Kasumi-1 (cell line): Measurements from ENCODE around the gene OTUD7B.
"Not testable (repeated sequence)": the region's sequence is repeated elsewhere in the genome, so short reads cannot be mapped to it uniquely, and the experiment has no call there.

Source experiments
- DNase-seq, 2 experiments: peaks; one replicate each; lab custom pipeline; 2025; lab: John Stamatoyannopoulos, UW

Gene OTUD7B

GRCh38 chr1:150010393-150011115 lies at the start of gene OTUD7B:
TSS of gene OTUD7B (minus strand) at chr1:150010726. CDS start at chr1:149977510, 33,216 bp downstream.
- DNase-seq: peak; percentile 48 to 73

- DNase-seq: no peak
Observed at GRCh38 chr1:150060260-150060659, 49.7 kb upstream of the OTUD7B start.

DNA sequence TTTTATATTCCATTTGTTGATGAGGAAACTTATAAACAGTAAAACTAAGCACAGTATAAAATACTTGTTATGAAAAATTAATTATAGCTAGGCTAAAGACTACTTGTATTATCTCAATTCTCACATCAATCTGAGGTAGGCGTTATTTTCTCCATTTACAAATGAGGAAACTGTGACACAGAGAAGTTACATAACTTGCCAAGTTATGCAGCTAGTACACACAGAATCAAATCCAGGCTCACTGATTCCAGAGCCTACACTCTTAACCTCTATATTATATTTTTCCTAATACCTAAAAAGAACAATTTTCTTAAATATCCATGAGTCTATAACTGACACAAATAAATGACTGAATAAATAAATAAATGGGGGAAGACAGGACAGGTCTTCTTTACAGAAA lies 45.9 kb upstream of the OTUD7B start:
- DNase-seq: peak in 1 of 2 experiments; percentile 19

DNA sequence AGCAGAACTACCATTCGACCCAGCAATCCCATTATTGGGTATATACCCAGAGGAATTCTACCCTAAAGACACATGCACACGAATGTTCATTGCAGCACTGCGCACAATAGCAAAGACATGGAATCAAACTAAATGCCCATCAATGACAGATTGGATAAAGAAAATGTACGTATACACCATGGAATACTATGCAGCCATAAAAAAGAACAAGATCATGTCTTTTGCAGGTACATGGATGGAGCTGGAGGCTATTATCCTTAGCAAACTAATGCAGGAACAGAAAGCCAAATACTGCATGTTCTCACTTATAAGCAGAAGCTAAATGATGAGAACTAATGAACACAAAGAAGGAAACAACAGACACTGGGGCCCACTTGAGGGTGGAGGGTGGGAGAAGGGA lies 45.0 kb upstream of the OTUD7B start:
- DNase-seq: not testable (repeated sequence)

- peak; percentile 84 for DNase-seq
Observed at GRCh38 chr1:150053926-150054325, 43.4 kb upstream of the OTUD7B start.

DNA sequence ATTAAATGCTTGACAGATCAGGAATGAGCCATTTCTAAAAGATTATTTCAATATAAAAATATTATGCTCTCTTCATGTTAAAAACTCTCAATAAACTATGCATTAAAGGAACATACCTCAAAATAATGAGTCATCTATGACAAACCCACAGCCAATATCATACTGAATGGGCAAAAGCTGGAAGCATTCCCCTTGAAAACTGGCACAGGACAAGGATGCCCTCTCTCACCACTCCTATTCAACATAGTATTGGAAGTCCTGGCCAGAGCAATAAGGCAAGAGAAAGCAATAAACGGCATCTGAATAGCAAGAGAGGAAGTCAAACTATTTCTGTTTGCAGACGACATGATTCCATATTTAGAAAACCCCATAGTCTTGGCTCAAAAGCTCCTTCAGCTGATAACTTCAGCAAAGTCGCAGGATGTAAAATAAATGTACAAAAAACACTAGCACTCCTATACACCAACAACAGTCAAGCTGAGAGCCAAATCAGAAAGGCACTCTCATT lies 41.4 kb upstream of the OTUD7B start:
- DNase-seq: peak in 1 of 2 experiments; percentile 34

- DNase-seq: no peak
Observed at GRCh38 chr1:150051089-150051373, 40.5 kb upstream of the OTUD7B start.

- DNase-seq: no peak
Observed at GRCh38 chr1:150049926-150050325, 39.4 kb upstream of the OTUD7B start.

DNA sequence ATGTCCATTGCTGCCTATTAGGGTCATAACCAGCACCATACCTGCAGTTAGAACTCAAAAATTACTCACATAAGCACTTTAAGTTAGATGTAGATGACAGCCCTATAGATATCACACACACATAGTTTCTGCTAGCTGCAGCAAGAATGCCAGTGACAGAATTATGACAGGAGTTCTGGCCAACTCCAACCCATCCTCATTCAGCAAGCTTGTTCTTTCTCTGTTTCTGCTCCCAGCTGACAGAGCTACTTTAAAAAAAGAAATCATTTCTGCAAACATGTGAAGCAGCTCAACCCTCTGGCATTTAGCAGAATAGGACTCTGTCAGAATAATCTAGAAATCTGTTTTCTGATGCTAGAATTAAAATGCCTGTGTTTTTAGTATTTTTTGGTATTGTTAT lies 23.8 kb upstream of the OTUD7B start:
- no peak for DNase-seq

DNA sequence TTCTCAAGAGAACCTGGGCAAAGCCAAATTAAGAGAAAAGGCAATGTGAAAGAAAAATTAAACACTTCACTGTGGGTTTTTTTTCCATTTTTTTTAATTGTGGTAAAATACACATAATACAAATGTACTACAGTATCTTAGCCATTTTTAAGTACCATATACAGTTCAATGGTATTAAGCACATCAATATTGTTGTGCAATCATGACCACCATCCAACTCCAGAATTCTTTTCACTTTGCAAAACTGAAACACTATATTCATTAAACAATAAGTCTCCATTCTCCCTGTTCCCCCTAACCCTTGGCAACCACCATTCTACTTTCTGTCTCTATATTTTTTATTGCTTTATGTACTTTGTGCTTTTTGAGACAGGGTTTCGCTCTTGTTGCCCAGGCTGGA lies 17.8 kb upstream of the OTUD7B start:
- no peak for DNase-seq

DNA sequence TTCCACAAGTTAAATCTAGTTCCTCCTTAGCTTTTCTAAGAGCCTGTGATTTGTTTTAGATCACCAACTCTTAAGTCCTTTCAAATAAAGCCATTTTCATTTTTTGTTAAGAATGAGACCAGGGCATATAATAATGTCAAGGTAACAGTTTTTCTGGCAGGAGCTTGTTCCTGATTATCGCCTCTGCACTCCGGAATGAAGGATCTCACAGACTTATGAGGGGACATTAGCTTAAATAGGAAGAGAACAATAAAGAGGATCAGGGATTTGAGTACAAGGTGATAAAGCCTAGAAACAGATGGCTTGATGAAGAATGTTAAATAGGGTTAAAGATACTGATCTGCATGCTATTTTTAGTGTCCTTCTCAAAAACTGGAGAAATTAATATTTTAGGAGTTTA lies 13.6 kb upstream of the OTUD7B start:
- no peak for DNase-seq

- DNase-seq: no peak
Observed at GRCh38 chr1:150022357-150022756, 11.8 kb upstream of the OTUD7B start.

DNA sequence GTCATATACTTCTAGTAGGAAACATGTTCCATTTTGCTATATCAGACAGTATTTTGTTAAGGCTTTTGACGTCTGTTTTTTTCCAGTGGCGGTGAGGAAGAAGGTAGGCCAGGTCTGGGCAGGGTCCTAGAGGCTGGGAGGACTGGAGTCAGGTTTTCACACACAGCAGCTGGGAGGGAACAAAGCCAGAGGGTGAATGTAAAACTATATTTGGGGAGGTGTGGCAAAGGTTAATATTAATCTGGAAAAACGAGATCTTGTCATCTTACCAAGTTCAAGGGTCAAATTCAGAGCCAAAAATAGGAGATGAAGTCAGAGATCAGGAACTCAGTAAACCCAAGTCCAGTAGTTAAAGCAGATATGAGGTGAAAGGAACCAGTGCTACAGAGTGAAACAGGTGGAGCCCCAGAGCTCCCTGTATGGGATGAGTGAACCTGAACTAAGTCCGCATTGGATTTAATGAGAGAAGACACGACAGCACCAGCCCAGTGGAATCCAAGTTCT lies 10.7 kb upstream of the OTUD7B start:
- DNase-seq: no peak

- DNase-seq: no peak
Observed at GRCh38 chr1:150020711-150021110, 10.2 kb upstream of the OTUD7B start.

GRCh38 chr1:150018165-150018564 lies 7.6 kb upstream of the OTUD7B start:
- DNase-seq: no peak

DNA sequence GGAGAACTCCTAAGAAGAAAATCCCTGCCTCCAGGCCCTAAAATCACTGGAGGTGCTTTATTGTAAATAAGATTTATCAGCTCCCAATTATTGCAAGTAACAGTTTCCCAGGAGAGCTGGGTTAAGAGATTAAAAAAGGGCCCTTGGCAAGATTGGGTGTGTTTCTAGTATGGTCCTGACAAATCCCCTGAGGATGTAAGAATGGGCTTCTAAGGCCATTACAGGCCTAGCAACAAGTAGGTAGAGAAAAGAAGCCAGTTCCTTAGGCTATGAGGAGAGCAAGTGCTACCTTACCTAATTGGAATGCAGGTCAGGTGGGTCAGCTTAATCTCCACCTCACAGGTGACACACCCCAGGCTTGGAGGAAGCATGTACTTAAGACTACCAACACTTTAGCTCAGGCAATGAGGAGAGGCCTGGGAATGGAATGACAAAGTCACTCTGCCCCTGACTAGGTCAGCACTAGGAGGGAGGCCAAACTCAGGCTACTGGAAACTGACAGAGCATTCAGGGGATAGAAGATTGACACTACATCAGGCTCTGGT lies 6.8 kb upstream of the OTUD7B start:
- no peak for DNase-seq

GRCh38 chr1:150015651-150016131 lies 5.2 kb upstream of the OTUD7B start:
- DNase-seq: no peak

GRCh38 chr1:150012611-150013010 lies 2.1 kb upstream of the OTUD7B start:
- no peak for DNase-seq

- DNase-seq: peak; percentile 39 to 45
Observed at GRCh38 chr1:150009604-150010392, 728 bp downstream of the OTUD7B start.

GRCh38 chr1:150008699-150009098 lies 1.8 kb downstream of the OTUD7B start:
- DNase-seq: no peak

DNA sequence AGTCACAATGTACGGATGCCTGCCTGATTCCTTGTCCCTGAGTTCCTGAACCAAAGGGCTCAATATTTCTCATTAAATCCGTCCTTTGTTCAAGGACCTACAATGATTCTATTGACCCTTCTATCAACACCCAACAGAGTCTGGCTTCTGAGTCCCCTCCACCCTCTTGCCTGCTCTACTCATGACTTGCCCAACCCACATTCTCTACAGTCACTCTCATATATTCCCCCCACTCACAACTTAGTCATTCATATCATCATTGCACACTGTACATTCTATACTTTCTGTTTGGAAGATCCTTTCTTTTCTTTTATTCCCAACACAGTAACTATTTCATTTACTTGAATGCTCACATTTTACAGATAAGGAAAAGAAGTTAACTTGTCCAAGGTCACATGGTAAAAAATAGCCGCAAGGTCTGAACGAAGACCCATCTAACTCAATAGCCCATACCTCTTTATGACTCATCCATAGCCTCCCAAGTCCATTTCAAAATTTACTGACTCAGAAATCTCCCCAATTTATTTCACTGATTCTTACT lies 3.6 kb downstream of the OTUD7B start:
- no peak for DNase-seq

DNA sequence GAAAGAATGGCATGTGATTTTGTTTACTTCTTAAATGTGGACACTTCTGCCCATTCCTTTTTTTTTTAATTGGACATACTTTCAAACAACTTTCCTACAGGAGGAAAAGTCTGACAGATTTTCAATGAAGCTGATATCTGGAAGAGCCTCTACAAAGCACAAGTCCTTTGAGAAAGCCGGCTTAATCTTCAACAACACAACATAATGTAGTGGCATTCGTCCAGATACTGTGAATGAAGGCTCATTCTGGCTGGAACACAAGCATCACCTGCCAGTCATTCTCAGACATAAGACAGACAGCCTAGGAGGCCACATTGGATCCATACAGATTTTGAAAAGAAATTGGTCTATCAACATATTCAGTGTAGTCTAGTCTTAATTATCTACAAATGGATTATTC lies 4.9 kb downstream of the OTUD7B start:
- DNase-seq: no peak
